H1 (cell line): ENCODE measurements around the gene MAOA. TPM values are rescaled to one million over a fixed set of nuclear protein-coding genes. Genes with fewer than 3 reads are reported as not detected.

ENCODE experiments used
- CTCF ChIA-PET: fragments of 300-600 bp; sonication (Branson Sonifier 250); formaldehyde crosslinking; loops from one replicate; lab custom pipeline; 2021; ENCODE audit not compliant: partially characterized antibody; lab: Charles Lee
- POLR2A ChIA-PET: fragments of 300-600 bp; sonication (Branson Sonifier 250); formaldehyde crosslinking; loops from one replicate; lab custom pipeline; 2021; ENCODE audit warnings: inconsistent platforms; ENCODE audit not compliant: partially characterized antibody; lab: Charles Lee
- DNase-seq, 2 experiments: peaks; one replicate each; pipeline versions ENCODE4 v3.0.0 to v3.0.0-alpha.2; 2010 to 2022; ENCODE audit warnings: low spot score in 2 of 2, low read depth in 1 of 2, mixed read lengths in 1 of 2
- FAIRE-seq: peaks from 2 replicates; lab custom pipeline; 2011; peaks lifted over from hg19 to GRCh38; lab: Jason Lieb, UNC
- H2AFZ ChIP-seq: 2 replicates; pipeline ENCODE4 v1.8.1; 2012; ENCODE audit warnings: low read length, inconsistent platforms
- H2AK5ac ChIP-seq: 2 replicates; pipeline ENCODE4 v1.6.1; 2013; ENCODE audit warnings: low read depth, low read length
- H2BK120ac ChIP-seq: replicated peaks from 2 replicates; pipeline ENCODE3; 2013; ENCODE audit warnings: low read depth, low read length, inconsistent platforms
- H2BK12ac ChIP-seq: 2 replicates; pipeline ENCODE4 v1.6.1; 2013; ENCODE audit warnings: low read depth, low read length
- H2BK15ac ChIP-seq: 2 replicates; pipeline ENCODE4 v1.6.1; 2013; ENCODE audit warnings: low read length
- H2BK20ac ChIP-seq: 2 replicates; pipeline ENCODE4 v1.6.1; 2013; ENCODE audit warnings: low read length
- H2BK5ac ChIP-seq: 2 replicates; pipeline ENCODE4 v1.6.1; 2013; ENCODE audit warnings: low read depth, low read length
- H3K14ac ChIP-seq: 2 replicates; pipeline ENCODE4 v1.6.1; 2013; ENCODE audit warnings: inconsistent platforms; ENCODE audit not compliant: insufficient read length
- H3K18ac ChIP-seq: 2 replicates; pipeline ENCODE4 v1.6.1; 2013; ENCODE audit warnings: low read length; ENCODE audit errors: extremely low read depth
- H3K23ac ChIP-seq: 2 replicates; pipeline ENCODE4 v1.6.1; 2013; ENCODE audit warnings: inconsistent platforms; ENCODE audit not compliant: insufficient read length
- H3K23me2 ChIP-seq: 2 replicates; pipeline ENCODE4 v1.6.1; 2013; ENCODE audit warnings: low read depth, low read length
- H3K27ac ChIP-seq: 2 replicates; pipeline ENCODE4 v1.6.1; 2011; ENCODE audit warnings: low read depth, low read length, inconsistent platforms
- H3K27me3 ChIP-seq, 4 experiments: replicated peaks in 1 of 4; 1 replicate in 1 of 4; 2 replicates in 3 of 4; pipeline versions ENCODE4 v1.6.1 to v1.8.1; 2011 to 2013; ENCODE audit warnings: low read length in 3 of 4, mild to moderate bottlenecking in 3 of 4, inconsistent platforms in 2 of 4, mixed read lengths in 2 of 4, moderate library complexity in 1 of 4; ENCODE audit not compliant: control insufficient read depth in 3 of 4, insufficient read depth in 3 of 4; ENCODE audit errors: extremely low read depth in 1 of 4
- H3K36me3 ChIP-seq, 4 experiments: 2 replicates each; pipeline versions ENCODE4 v1.6.1 to v1.8.1; 2011 to 2013; ENCODE audit warnings: mild to moderate bottlenecking in 4 of 4, low read length in 3 of 4, moderate library complexity in 2 of 4, control low read depth in 1 of 4, inconsistent platforms in 1 of 4; ENCODE audit not compliant: insufficient read depth in 4 of 4, control insufficient read depth in 2 of 4
- H3K4ac ChIP-seq: replicated peaks from 2 replicates; pipeline ENCODE3; 2013; ENCODE audit warnings: low read length, low read depth, mixed read lengths, inconsistent platforms; ENCODE audit not compliant: insufficient read length
- H3K4me1 ChIP-seq, 4 experiments: replicated peaks in 1 of 4; 1 replicate in 1 of 4; 2 replicates in 3 of 4; pipeline versions ENCODE4 v1.6.1 to v1.8.1; 2011 to 2013; ENCODE audit warnings: low read length in 3 of 4, inconsistent platforms in 2 of 4, mixed read lengths in 1 of 4; ENCODE audit not compliant: insufficient read depth in 4 of 4, control insufficient read depth in 3 of 4
- H3K4me2 ChIP-seq, 2 experiments: 2 replicates each; pipeline versions ENCODE4 v1.6.1 to v1.8.1; 2011 to 2013; ENCODE audit warnings: low read depth in 2 of 2, low read length in 2 of 2, control low read depth in 1 of 2, inconsistent platforms in 1 of 2, mild to moderate bottlenecking in 1 of 2; ENCODE audit not compliant: insufficient read depth in 1 of 2
- H3K4me3 ChIP-seq, 4 experiments: fragments of 200-600, 300-600 bp in 1 of 4; sonication (generic), shearing (Covaris generic), sonication (Bioruptor Twin) in 1 of 4; 2 replicates each; pipeline versions ENCODE4 v1.5.1 to v1.8.1; 2011 to 2016; ENCODE audit warnings: low read length in 4 of 4, low read depth in 3 of 4, control low read depth in 2 of 4, inconsistent platforms in 2 of 4, mild to moderate bottlenecking in 2 of 4, mixed read lengths in 1 of 4, moderate library complexity in 1 of 4; ENCODE audit not compliant: insufficient read depth in 2 of 4; ENCODE audit errors: extremely low read depth in 1 of 4
- H3K56ac ChIP-seq: replicated peaks from 2 replicates; pipeline ENCODE3; 2013; ENCODE audit warnings: low read depth, mild to moderate bottlenecking, mixed read lengths, low read length, inconsistent platforms; ENCODE audit not compliant: insufficient read length
- H3K79me1 ChIP-seq: 2 replicates; pipeline ENCODE4 v1.6.1; 2013; ENCODE audit warnings: low read depth, low read length, control low read depth
- H3K79me2 ChIP-seq, 2 experiments: 2 replicates each; pipeline versions ENCODE4 v1.6.1 to v1.8.1; 2012 to 2013; ENCODE audit warnings: low read length in 2 of 2, mild to moderate bottlenecking in 2 of 2, inconsistent platforms in 1 of 2; ENCODE audit not compliant: insufficient read depth in 2 of 2, control insufficient read depth in 1 of 2
- H3K9ac ChIP-seq, 4 experiments: replicated peaks in 1 of 4; 1 replicate in 1 of 4; 2 replicates in 3 of 4; pipeline versions ENCODE4 v1.6.1 to v1.8.1; 2011 to 2013; ENCODE audit warnings: low read depth in 3 of 4, low read length in 3 of 4, control low read depth in 2 of 4, mild to moderate bottlenecking in 2 of 4, moderate library complexity in 2 of 4, inconsistent platforms in 1 of 4; ENCODE audit errors: extremely low read depth in 1 of 4
- H3K9me3 ChIP-seq, 2 experiments: 2 replicates each; pipeline versions ENCODE4 v1.6.1 to v1.8.1; 2012 to 2013; ENCODE audit warnings: mild to moderate bottlenecking in 2 of 2, moderate library complexity in 2 of 2, control low read depth in 1 of 2, inconsistent platforms in 1 of 2, low read depth in 1 of 2, low read length in 1 of 2, mixed read lengths in 1 of 2; ENCODE audit not compliant: insufficient read depth in 2 of 2
- H4K20me1 ChIP-seq, 2 experiments: replicated peaks in 1 of 2; 2 replicates each; pipeline versions ENCODE3 to v1.8.1; 2011 to 2013; ENCODE audit warnings: inconsistent platforms in 2 of 2, low read length in 2 of 2, mild to moderate bottlenecking in 1 of 2; ENCODE audit not compliant: insufficient read depth in 2 of 2, control insufficient read depth in 1 of 2
- H4K5ac ChIP-seq: 2 replicates; pipeline ENCODE4 v1.6.1; 2013; ENCODE audit warnings: low read length, low read depth, mixed read lengths, inconsistent platforms; ENCODE audit not compliant: insufficient read length
- H4K8ac ChIP-seq: 2 replicates; pipeline ENCODE4 v1.8.0; 2013; ENCODE audit warnings: mild to moderate bottlenecking, moderate library complexity, low read length, inconsistent platforms; ENCODE audit not compliant: insufficient read depth; ENCODE audit errors: extremely low read depth
- H4K91ac ChIP-seq: replicated peaks from 2 replicates; pipeline ENCODE3; 2013; ENCODE audit warnings: low read length, mixed read lengths, inconsistent platforms; ENCODE audit not compliant: insufficient read length
- GABPA ChIP-seq: IDR thresholded peaks from 2 replicates; pipeline ENCODE4 v1.6.1; 2011; ENCODE audit warnings: mild to moderate bottlenecking, low read length, moderate library complexity, borderline replicate concordance; ENCODE audit not compliant: insufficient read depth
- HDAC6 ChIP-seq: IDR thresholded peaks from one replicate; pipeline ENCODE4 v1.7.1; 2012; ENCODE audit warnings: low read depth, mild to moderate bottlenecking, inconsistent platforms, low read length, moderate library complexity
- JUND ChIP-seq: IDR thresholded peaks from 2 replicates; pipeline ENCODE4 v1.6.1; 2011; ENCODE audit warnings: mild to moderate bottlenecking, improper control_type of control experiment, low read length
- SUZ12 ChIP-seq: fragments of 200-600 bp; sonication (generic); IDR thresholded peaks from 2 replicates; pipeline ENCODE4 v1.6.1; 2012; ENCODE audit warnings: mild to moderate bottlenecking, inconsistent platforms, low read length, moderate library complexity, mixed read lengths
- ZNF274 ChIP-seq: IDR thresholded peaks from 2 replicates; pipeline ENCODE4 v1.7.0; 2012; ENCODE audit warnings: low read length, borderline replicate concordance; ENCODE audit errors: extremely low read depth
- WGBS, 2 experiments: shearing (Covaris generic) in 1 of 2; methylation state at CpG; one replicate each; pipeline versions ENCODE4 v1.1.6 to v1.1.7; 2013 to 2015; ENCODE audit warnings: low lambda C conversion rate in 2 of 2, mixed read lengths in 2 of 2, inconsistent platforms in 1 of 2, low coverage in 1 of 2, missing lambda C conversion rate in 1 of 2; ENCODE audit not compliant: insufficient replicate concordance in 2 of 2, insufficient coverage in 1 of 2, insufficient read length in 1 of 2; ENCODE audit errors: extremely low coverage in 1 of 2, missing lambda C conversion rate in 1 of 2; 5-methylcytosine and 5-hydroxymethylcytosine counted together
- polyA plus RNA-seq, 7 experiments: library from polyadenylated mRNA; depleted of rRNA in 3 of 7; stranded (reverse) in 5 of 7; unstranded in 2 of 7; fragments of >200 nt in 5 of 7; fragments of 200-250 nt in 2 of 7; gene quantifications; 1 replicate in 5 of 7; 2 replicates in 1 of 7; 4 replicates in 1 of 7; pipeline versions ENCODE4 v1.2.1 to v1.2.3, GENCODE V29; 2011 to 2013; ENCODE audit warnings: missing spikeins in 2 of 7, mixed read lengths in 2 of 7
- total RNA-seq: library from RNA; stranded (reverse); fragmentation: NEBNext Ultra II Directional; extraction: Animal tissue kit (Norgen Biotek cat#: 25700); gene quantifications from 2 replicates; pipeline ENCODE4 v1.2.1, GENCODE V29; 2021

MAOA gene
- total and polyA plus RNA-seq, 2 of the 8 experiments (the other 6 are each of a cell fraction or from before 2014, with no cell fraction given), result 2.6 to 8.2 TPM

GRCh38 chrX:43758044-43758443 lies 101.9 kb downstream of the MAOA start:
- WGBS, 2 experiments, result 95% methylated on average over 5 of the region's 7 CpGs; no CpG with 5 or more reads in 1 of the 2 experiments
- POLR2A ChIA-PET, result no interaction called here
- no peak overlapping the region for H3K14ac ChIP-seq

More at GRCh38 chrX:43758044-43758443, 101.9 kb downstream of the MAOA start:
- CTCF ChIA-PET, result no interaction called here
- Histone ChIP-seq H3K36me3 (no peaks in the 10 kb centered on the region), H2AFZ (no peak overlapping the region), H3K23ac (no peak overlapping the region), H3K9ac (no peak overlapping the region), H3K18ac (no peak overlapping the region), H3K4me3 (no peak overlapping the region), H3K56ac (no peak overlapping the region), H3K4ac (no peak overlapping the region), H2AK5ac (no peak overlapping the region), H3K4me1 (no peaks in the 10 kb centered on the region), H3K23me2 (no peaks in the 10 kb centered on the region), H2BK20ac (no peak overlapping the region), H3K4me2 (no peak overlapping the region), H3K9me3 (no peaks in the 10 kb centered on the region), H3K27me3 (no peaks in the 10 kb centered on the region), H3K27ac (no peak overlapping the region), H2BK120ac (no peak overlapping the region), H3K79me1 (no peaks in the 10 kb centered on the region), H4K91ac (no peak overlapping the region), H2BK12ac (no peak overlapping the region), H2BK15ac (no peak overlapping the region), H2BK5ac (no peak overlapping the region), H4K8ac (no peak overlapping the region), H3K79me2 (no peaks in the 10 kb centered on the region), H4K20me1 (no peaks in the 10 kb centered on the region), H4K5ac (no peak overlapping the region)
- TF ChIP-seq ZNF274, result no peak
- TF ChIP-seq JUND, result no peak
- TF ChIP-seq SUZ12, result no peak
- no peak for TF ChIP-seq GABPA
- no peak for TF ChIP-seq HDAC6
- DNase-seq (no peak), FAIRE-seq (no peak)
